Putamen (tissue), 1 donor: Measurements from ENCODE around the gene CACNA1I.
A peak's percentile ranks its signal among the peaks of the same experiment; 100 is the strongest.

Experiments used
- DNase-seq: peaks from one replicate; pipeline ENCODE4 v3.0.0-alpha.2; 2016; ENCODE audit warnings: low spot score

The CACNA1I gene

GRCh38 chr22:39535831-39536449 is 34.6 kb upstream of the CACNA1I start:
- DNase-seq, result no peak

GRCh38 chr22:39536711-39537110 is 33.8 kb upstream of the CACNA1I start:
- DNase-seq, result no peak

GRCh38 chr22:39537975-39538374 is 32.6 kb upstream of the CACNA1I start:
- no peak for DNase-seq

- DNase-seq, result no peak
Observed at GRCh38 chr22:39543095-39543494, 27.5 kb upstream of the CACNA1I start.

- no peak for DNase-seq
Observed at GRCh38 chr22:39545386-39546365, 24.9 kb upstream of the CACNA1I start.

- peak; percentile 65 for DNase-seq
Observed at GRCh38 chr22:39546889-39547586, 23.5 kb upstream of the CACNA1I start.

GRCh38 chr22:39547587-39547947 is 23.0 kb upstream of the CACNA1I start:
- DNase-seq, result no peak

GRCh38 chr22:39553429-39553828 is 17.1 kb upstream of the CACNA1I start:
- DNase-seq, result no peak

- no peak for DNase-seq
Observed at GRCh38 chr22:39554151-39554550, 16.4 kb upstream of the CACNA1I start.

GRCh38 chr22:39556970-39557841 is 13.3 kb upstream of the CACNA1I start:
- peak; percentile 36 for DNase-seq

- DNase-seq, result no peak
Observed at GRCh38 chr22:39558254-39558727, 12.3 kb upstream of the CACNA1I start.

- no peak for DNase-seq
Observed at GRCh38 chr22:39558950-39559349, 11.6 kb upstream of the CACNA1I start.

GRCh38 chr22:39559456-39560105 is 11.0 kb upstream of the CACNA1I start:
- DNase-seq, result no peak

- no peak for DNase-seq
Observed at GRCh38 chr22:39560127-39560526, 10.4 kb upstream of the CACNA1I start.

- no peak for DNase-seq
Observed at GRCh38 chr22:39562839-39563489, 7.6 kb upstream of the CACNA1I start.

- no peak for DNase-seq
Observed at GRCh38 chr22:39563571-39564428, 6.8 kb upstream of the CACNA1I start.

GRCh38 chr22:39565414-39565944 is 5.1 kb upstream of the CACNA1I start:
- DNase-seq, result no peak

- no peak for DNase-seq
Observed at GRCh38 chr22:39567135-39567946, 3.2 kb upstream of the CACNA1I start.
